Activated naive CD4-positive, alpha-beta T cell (primary cell): Measurements from ENCODE around the gene S100A6.

Source experiments
- DNase-seq, 4 experiments: peaks; one replicate each; lab custom pipeline; 2025; lab: John Stamatoyannopoulos, UW

The S100A6 gene

DNA sequence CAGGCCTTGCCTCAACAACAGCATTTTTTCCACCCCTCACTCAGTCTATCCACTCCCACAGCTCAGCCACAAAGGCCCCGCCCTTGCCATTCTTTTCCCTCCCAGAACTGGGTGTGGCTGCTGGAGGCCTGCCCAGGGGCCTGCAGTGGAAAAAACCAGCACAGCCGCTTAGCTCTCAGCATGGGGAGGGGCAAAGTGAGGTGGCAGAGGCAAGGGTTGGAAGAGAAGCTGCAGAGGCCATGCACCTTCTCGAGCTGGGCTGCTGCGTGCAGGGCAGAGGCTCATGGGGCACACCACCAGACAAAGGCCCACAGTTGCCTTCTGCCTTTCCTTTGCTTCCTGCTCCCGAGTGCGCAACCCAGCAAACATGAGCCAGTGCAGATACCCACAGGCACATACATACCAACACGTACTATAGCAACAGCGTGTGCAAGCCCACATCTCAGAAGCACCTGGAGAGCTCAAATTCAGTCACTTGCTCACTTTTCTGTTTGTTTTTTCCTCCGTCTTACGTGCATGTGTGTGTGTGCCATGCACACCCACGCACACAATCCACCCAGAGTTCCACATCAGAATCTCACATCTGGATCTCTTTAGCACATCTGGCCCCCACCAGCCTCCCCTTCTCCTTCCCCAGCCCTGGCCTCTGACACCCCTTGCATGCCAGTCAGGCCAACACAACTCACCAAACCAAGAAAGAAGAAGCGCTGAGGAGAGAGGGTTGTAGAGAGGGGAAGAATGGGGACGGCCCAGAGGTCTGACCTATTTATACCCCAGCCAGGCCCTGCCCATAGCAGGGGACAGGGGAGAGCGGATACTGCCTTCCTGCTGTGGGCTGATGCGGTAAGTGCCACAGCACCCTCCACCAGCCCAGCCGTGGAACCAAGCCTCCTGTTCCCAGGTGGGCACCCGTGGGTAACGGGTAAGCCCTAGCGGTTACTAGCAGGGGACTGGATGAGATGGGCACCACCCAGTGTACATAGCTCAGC, 9.6 kb upstream of the S100A6 start, which contains the start of gene S100A4:
S100A4 (minus strand) TSS at position 740 of the 989 bp plus-strand sequence. CDS start 1,012 bp downstream, outside the sequence.
- peak; percentile 43 to 75 (median 58) for DNase-seq

DNA sequence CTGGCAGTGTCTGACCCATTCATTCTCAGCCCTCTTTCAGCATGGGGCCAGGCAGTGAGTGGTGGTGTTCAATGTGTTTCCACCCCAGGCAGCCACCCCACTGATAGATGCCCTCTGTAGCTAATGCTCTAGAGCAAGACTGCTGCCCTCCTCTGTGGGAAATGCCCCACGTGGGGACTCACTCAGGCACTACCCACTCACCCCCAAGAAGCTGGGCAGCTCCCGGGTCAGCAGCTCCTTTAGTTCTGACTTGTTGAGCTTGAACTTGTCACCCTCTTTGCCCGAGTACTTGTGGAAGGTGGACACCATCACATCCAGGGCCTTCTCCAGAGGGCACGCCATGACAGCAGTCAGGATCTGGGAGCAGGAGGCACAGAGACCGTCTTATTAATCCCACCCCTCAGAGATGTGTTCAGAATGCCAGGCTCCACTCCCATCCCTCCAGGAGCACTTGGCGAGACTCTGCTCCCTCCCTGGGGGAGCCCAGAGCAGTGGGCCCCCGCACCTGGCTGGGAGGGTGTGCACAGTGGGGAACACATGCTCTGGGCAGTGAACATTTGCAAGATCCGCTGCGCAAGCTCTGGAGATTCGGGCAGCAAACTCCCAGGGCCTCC, 8.8 kb upstream of the S100A6 start:
- DNase-seq, result no peak

DNA sequence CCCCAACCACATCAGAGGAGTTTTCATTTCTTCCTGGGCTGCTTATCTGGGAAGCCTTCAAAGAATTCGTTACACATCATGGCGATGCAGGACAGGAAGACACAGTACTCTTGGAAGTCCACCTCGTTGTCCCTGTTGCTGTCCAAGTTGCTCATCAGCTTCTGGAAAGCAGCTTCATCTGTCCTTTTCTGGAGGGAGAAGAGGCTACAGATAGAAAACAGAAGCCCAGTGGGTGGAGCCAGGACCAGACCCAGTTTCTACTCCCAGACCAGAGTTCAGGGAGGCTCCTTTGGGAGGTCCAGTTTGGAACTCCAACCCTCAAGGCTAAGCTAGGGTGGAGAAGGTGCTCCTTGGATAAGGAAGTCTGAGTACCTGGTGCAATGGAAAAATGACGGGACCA, 7.9 kb upstream of the S100A6 start:
- DNase-seq, result no peak

DNA sequence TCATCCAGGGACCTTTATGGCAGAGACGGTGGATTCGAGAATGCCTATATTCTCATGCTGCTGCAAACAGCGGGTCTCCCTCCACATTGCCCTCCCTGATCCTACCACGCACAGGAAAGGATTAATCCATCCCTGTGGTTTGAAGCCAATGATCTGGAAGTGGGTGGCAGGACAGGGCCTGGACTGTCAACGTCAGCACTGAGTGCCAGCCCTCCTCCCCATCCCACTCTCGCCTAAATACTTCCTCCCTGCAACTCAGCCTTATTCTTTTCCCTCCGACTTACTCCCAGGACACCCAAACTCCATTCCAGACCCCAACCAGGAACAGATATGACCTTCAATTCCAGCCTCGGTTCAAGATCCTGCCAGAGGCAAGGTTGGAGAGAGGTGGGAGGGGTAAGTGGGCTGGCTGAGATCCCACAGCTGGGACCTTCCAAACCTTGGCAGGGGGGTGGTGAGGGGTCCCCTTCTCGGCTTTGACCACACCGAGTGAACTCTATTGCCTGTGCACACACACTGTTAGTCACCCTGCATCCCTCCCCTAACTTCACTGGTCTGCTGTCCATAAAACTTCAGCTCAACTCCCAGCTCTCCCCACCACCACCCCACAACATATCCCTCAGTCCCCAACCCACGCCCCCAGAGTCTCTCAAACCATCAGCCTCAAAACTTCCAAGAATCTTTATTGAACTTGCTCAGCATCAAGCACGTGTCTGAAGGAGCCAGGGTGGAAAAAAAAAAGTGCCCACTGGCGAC, 7.3 kb upstream of the S100A6 start:
- DNase-seq, result no peak

DNA sequence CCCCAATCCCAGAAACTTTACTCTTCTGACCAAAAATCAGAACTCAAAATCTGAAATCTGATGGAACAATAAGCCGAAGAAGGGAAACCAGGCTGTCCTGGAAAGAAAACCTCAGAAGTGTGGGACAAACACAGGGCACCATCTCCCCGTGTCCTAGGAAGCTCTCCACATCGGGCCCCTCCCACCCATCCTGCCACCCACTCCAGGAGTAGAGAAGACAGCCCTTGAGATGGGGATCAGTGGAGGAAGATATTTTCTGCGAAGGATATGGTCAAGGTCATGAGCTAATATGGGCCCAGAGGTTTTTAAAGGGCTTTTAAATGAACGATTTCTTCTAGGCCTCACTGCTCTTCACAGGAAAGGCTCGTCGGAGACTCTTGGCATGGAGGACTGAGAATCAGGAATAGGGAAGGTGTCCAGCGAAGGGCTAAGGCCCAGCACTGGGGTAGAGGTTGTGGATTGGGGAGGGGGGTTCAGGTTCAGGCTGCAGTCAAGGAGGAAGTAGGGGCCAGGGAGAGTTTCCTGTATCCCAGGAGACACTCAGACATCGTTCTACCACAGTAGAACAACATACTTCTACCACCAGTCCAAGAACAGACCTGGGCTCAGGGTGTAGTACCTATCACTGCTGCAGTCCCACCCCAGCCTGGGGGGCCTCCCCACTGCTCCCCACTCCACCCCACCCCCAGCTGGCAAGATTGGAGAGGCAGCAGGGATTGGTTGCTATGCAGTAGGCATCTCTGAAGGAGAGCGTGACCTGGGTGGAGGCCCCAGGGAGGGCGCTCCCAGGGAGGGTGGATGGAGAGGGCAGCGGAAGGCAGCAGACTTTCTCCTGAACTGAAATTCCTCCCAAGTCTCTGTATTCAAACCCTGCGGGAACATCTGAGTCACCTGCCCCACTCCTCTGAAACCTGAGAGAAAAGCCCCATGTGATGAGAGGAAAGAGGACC, 6.1 kb upstream of the S100A6 start:
- no peak for DNase-seq

DNA sequence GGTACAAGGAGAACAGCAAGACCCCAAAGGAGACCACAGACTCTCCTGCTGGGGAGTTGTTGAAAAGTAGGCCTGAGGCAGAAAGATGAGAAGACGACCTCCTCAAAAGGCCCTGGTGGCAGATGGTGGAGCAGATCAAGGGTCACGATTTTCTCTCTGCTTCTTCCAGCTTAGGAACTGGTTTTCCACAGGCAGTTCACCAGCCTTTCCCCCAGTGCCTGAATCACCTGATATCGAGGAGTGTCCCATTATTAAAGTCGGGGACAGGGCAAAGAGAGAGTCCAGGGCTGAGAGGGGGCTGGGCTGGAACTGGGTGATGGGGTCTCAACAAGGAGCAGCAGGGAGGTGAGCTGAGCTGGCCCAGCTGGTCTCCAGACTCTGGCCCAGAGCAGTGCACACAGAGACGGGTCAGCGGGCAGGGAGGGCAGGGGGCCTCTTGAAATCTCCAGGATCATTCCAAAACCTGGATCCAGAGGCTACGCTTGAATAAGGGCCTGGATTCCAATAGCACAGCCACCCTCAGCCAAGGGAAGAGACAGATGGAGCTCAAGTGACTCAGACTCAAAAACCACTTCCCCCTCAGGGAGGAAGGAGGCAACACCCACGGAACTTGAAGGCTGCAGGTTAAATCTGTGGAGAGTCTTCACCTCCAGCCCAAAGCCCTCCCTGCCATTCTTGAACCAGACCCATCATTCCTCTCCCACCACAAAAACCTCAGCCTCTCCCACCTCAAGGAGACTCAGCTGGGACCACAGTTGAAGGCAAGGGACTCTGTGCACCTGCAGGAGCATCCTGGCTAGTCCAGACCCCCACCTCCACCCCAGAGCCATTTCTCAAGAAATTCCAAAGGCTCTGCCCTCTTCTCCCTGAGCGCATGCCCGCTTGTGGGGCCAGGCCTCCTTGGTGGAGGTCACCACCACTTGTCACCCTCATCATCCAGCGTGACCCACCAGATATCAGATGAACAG, 4.9 kb upstream of the S100A6 start, which contains the start of gene S100A5:
S100A5 (minus strand) TSS at position 541 of the 968 bp plus-strand sequence. CDS start 743 bp downstream, outside the sequence.
- peak in 2 of 4 experiments; percentile 14 to 17 for DNase-seq

DNA sequence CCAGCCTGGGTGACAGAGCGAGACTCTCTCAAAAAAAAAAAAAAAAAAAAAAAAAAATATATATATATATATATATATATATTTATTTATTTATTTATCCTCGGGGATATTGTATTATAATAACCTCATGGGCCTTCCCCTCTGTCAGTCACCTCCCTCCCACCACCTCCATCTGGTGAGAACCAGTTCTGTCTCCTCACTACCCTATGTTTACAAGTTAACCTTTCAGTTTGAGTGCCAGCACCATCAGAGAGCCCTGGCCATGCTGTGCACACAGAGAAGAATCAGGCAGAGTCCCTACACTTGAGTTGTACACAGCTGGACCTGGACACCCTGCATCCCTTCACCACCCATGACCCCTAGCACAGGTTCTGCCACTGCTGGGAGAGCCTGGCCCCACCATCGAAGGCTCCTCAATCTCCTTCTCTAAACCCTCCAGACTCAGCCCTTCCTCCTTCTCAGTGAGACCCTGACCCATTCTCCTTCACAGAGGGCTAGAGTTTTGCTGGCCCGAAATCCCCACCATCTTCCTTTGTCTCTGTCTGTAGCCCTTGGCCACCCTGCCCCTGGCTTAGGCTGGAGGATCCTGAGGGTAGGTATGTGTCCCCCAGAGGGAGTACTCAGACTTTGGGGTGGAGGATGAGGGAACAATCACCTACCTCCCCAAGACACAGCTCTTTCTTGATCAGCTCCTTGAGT, 3.8 kb upstream of the S100A6 start:
- no peak for DNase-seq

DNA sequence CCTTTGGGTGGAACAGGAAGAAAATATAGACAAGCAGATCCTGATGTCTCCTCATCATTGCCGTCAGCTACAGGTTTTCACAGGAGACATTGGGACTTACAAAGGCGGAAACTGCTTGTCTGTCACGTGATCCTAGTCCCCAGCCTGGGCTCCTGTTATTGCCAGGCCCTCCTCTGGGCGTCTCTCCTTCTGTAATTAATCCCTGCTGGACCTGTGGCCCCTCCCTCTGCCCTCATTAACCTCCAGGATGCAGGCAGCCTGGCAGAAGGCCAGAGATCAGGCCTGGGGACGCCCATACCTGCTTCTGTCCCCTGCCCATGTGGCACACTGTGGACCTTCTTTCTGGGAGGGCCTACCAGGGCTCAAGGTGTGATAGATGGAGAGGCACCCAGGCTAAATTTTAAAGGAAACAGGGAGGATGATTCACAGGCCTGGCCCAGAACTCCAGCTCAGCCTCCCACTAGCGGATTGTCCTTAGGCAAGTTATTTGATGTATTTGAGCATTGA, 2.6 kb upstream of the S100A6 start:
- no peak for DNase-seq

DNA sequence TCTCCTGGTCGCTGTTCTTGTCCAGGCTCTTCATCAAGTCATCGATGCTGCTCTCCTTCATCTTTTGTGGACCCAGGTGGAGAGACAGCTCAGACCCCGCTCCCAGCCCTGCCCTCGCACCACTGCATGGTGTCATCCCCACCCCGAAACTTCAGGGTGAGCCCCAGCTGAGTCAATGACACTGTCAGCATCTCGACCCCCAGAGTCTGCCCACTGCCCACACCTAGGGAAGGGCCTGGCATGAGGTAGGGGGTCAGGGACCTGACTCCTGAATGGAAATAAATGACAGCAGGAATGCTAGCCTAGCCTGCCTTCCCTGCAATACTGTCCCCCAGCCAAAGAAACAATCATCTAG, 1.6 kb upstream of the S100A6 start:
- no peak for DNase-seq

DNA sequence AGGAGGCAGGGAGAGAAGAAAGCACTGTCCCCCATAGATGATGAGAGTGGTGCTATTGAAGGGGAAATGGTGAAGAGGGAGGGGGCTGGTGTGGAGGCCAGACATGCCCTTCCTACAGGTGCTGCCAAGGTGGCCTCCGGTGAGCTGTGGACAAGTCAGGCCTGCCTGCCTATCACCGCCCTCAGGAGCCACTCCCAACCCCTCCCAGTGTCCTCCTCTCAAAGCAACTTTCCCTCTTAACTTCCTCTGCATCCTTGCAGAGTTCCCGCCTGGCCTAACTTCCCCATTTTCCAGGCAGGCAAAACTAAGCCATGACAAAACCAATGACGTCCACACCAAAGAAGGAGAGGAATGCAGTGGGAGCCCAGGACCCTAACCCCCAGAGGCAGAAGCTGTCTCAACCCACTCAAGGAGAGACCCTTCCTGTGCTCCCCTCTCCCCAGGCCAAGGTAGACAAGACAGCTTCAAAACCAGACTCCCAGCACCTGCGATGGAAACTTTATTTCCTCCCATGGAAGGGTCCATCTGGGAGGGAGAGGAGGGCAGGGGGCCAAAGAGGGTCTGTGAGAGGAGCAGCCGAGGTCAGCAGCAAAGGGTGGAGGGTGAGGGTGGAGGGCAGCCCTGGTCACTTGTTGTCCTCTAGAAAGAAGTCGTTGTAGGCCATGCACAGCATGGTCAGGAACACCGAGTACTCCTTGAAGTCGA, 1.0 kb upstream of the S100A6 start:
- no peak for DNase-seq

DNA sequence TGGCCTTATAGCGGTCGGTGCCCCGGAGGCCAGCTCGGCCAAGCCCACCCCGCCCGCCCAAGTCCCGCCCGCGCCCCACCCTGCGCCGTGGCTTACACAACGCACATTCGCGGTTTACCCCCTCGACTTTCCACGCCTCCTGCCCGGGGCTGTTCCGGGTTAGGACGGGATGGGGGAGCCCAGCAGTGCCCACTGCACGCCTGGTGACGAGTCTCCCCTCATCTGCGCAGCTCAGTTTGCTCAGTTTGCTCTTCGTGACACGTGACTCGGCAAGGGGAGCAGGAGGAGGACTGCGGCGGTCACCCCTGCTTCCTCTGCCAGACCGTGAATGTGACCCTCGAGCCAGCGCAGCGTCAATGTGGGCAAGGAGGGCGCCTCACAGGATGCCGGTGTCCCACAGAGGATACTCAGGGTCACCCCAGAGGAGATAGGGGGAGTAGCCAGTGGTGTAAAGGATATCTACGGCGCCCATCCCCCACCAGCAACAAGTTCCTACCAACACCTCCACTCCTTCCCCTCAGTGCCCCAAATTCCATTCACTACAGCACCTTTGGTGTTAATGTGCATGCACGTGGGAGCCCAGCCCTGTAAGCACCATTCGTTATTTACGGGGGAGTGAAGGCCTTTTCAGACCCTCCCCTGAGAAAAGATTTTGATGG, 350 bp upstream of the S100A6 start:
- DNase-seq, result peak; percentile 17 to 71 (median 56)

DNA sequence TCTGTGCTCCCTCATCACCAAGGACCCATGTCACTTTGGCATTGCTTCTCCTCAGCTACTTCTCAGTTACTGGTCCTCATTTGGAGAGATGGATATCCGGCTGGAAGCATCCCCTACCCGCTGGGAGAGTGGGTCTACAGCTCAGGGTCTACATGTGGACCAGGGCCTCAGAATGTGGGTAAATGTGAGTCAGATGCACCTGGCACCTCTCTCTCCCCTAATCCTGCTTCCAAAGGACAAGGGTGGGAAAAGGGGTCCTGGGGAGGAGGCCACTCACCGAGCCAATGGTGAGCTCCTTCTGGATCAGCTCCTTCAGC, 908 bp downstream of the S100A6 start:
- no peak for DNase-seq

DNA sequence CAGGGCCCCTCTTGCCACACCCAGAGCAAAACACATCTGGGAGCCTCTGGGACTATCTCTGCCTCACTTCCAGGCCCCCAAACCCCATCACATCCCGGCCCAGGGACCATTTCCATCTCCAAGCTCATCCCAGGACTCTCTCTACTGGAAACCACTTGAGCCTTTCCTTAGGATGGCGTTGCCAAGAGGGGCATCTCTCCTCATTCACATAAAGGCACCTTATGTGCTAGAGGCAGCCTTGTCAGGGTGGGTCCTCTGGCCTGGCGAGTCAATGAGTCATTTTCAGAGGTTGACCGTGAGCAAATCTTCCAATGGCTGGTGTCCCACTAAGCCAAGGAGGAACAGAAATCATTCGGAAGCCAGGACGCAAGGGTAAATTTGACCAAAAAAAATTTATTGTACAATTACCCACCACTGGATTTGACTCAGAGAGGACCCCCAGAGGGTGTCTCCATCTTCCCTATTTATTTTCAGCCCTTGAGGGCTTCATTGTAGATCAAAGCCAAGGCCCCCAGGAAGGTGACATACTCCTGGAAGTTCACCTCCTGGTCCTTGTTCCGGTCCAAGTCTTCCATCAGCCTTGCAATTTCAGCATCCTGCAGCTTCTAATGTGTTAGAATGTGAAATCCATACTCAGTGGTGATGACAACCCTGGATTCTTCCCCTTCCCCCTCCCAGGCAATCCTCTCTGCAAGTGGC, 1.4 kb downstream of the S100A6 start:
- DNase-seq, result no peak

DNA sequence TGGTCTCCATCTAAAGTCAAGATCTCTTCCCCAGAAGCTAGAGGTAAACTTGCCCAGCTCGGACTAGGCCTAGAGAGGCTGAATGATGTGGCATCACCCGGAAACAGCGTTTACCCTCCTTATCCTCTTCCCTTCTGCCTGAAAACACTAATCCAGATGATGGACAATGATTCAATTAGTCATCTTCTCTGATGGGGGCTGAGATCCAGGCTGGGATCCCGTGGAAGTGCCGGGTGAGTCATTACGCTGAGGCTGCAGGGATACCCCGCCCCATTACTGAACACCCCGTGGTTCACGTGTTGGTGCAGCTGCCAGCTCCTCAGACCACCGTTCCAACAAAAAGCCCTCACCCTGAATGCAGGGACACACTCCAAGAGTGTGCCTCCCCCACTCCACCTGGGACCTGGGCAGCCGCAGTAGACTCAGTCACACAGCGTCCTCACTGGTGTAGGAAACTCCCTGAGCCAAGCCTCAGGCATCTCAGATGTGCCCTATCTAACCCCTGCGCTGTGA, 2.0 kb downstream of the S100A6 start:
- DNase-seq, result no peak

DNA sequence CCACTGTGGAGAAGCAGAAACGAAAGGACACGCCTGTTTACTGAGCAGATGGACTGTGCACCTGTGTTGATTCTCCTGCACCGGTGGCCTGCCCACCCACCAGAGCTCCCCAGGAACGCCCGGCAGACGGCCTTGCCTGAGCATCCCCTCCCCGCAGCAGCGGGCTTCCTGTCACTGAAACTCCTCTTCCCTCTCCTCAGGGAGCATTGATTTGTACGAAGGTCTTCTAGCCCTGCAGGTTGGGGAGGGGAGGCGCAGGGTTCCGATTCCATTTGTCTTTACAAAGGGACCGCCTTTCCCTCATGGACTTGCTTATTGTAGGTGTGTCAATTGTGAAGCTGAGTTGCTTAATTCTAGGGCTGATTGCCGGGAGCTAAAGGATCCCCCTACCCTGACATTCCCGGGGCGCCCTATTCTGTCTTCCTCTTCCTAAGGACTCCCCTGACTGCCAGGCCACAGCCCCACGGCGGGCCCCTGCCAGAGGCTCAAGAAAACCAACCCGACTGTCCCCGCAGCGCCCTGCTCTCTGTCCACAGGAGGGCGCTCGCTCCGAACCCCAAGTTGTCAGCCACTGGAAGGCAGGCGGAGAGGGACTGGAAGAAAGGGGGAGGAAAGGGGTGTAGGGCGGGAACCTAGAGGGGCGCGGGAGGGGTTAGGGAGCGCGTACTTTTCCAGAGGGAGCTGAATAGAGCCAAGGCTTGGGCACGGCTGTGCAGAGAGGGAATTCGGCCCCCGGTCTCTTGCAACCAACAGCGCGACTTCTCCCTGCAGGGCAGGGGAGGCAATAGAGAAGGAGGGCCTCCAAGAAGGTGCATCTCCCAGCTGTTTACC, 2.8 kb downstream of the S100A6 start:
- peak; percentile 22 to 62 (median 46) for DNase-seq

DNA sequence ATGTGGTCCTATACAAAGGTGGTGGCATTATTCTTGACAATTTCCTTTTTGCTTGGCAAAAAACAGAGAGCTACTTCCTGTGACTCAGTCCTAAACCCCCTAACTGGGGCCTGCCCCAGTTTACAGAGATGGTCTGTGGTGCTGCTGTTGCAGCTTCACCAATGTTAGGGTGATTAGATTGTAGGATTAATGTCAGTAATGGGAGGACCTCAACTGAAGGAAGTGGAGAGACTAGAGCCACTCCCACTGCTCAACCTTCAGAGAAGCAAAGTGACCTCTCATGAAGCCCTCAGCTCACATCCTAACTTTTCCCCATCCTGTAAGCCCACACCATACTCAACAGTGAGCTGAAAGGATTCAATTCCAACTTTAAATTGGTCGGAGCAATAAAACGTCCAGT, 3.6 kb downstream of the S100A6 start:
- DNase-seq, result no peak
